Ishikawa (cell line): ENCODE results near the gene LSAMP.

ENCODE experiments used
- CREB1 ChIP-seq: IDR thresholded peaks from 2 replicates; pipeline ENCODE4 v1.6.1; 2012; ENCODE audit warnings: low read depth
- EP300 ChIP-seq: IDR thresholded peaks from 2 replicates; pipeline ENCODE4 v1.6.1; 2012; ENCODE audit warnings: borderline replicate concordance
- RAD21 ChIP-seq: IDR thresholded peaks from 2 replicates; pipeline ENCODE4 v1.6.1; 2012; ENCODE audit warnings: low read depth
- TEAD4 ChIP-seq: IDR thresholded peaks from 2 replicates; pipeline ENCODE4 v1.6.1; 2012
- ZBTB7A ChIP-seq: IDR thresholded peaks from 2 replicates; pipeline ENCODE4 v1.6.1; 2012; ENCODE audit warnings: low read depth
- TF ChIP-seq, protein P1 (sequence below): IDR thresholded peaks from 2 replicates; pipeline ENCODE4 v1.6.1; 2012

DNA sequence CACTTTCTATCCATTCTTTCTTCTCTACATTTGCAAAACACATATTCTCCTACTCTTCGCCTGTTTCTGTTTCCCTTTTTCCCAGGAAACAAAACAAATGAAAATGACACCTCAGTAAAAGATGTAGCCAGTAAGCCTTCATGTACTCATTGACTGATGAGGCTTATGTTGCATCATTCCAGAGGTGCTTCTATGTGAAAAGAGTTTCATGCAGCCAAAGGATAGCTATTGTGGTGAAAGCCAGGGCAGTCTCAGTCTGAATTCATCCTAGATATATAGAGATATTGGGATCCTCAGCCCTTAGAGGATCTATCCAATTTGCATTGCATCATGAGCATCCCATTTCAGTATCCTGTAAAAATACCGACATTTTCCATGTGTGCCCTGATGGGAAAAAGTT is 554.7 kb downstream of the LSAMP start:
- TF ChIP-seq EP300, result no peak
- TF ChIP-seq RAD21, result no peak
- TF ChIP-seq TEAD4, result no peak
- no peak for TF ChIP-seq CREB1
- TF ChIP-seq, protein P1, sequence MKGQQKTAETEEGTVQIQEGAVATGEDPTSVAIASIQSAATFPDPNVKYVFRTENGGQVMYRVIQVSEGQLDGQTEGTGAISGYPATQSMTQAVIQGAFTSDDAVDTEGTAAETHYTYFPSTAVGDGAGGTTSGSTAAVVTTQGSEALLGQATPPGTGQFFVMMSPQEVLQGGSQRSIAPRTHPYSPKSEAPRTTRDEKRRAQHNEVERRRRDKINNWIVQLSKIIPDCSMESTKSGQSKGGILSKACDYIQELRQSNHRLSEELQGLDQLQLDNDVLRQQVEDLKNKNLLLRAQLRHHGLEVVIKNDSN, result no peak
- TF ChIP-seq ZBTB7A, result no peak
